HEK293 (cell line): ENCODE results near the gene RRP1B.

ENCODE experiments used
- CTCF ChIA-PET: fragments of 350-600 bp; formaldehyde crosslinking; extraction: SDS; loops from one replicate; lab custom pipeline; 2021; ENCODE audit warnings: antibody characterized with exemption; lab: Yijun Ruan, JAX
- POLR2A ChIA-PET: fragments of 300-600 bp; formaldehyde crosslinking; extraction: SDS; loops from one replicate; lab custom pipeline; 2020; ENCODE audit warnings: antibody characterized with exemption, inconsistent platforms; lab: Yijun Ruan, JAX
- H3K27ac ChIP-seq: fragments of 200-500 bp; sonication (Bioruptor generic); 2 replicates; pipeline ENCODE4 v1.5.1; 2014; ENCODE audit warnings: low read depth, low read length, control low read depth, inconsistent platforms; ENCODE audit errors: extremely low read depth
- H3K36me3 ChIP-seq, 2 experiments: fragments of 200-500 bp in 1 of 2; sonication (Bioruptor generic) in 1 of 2; 1 replicate in 1 of 2; 2 replicates in 1 of 2; pipeline ENCODE4 v1.5.1; 2014 to 2017; ENCODE audit warnings: inconsistent platforms in 2 of 2, low read length in 2 of 2; ENCODE audit not compliant: control insufficient read depth in 2 of 2, insufficient read depth in 1 of 2
- H3K4me1 ChIP-seq: fragments of 200-500 bp; sonication (Bioruptor generic); 2 replicates; pipeline ENCODE4 v1.5.1; 2014; ENCODE audit warnings: mild to moderate bottlenecking, low read length, inconsistent platforms; ENCODE audit not compliant: control insufficient read depth, insufficient read depth
- H3K4me3 ChIP-seq: 2 replicates; pipeline ENCODE4 v1.5.1; 2011; ENCODE audit warnings: low read depth, mild to moderate bottlenecking, control low read depth, low read length, moderate library complexity
- H3K9me3 ChIP-seq: fragments of 200-500 bp; sonication (Bioruptor generic); 2 replicates; pipeline ENCODE4 v1.5.1; 2014; ENCODE audit warnings: low read depth, low read length, inconsistent platforms; ENCODE audit not compliant: control insufficient read depth, insufficient read depth
- EGR2 ChIP-seq: fragments of 450-650 bp; formaldehyde crosslinking; IDR thresholded peaks from 2 replicates; pipeline ENCODE4 v1.5.1; 2016; ENCODE audit warnings: low read depth, missing biosample characterization, missing genetic modification characterization
- KLF1 ChIP-seq: fragments of 450-650 bp; formaldehyde crosslinking; IDR thresholded peaks from 2 replicates; pipeline ENCODE4 v1.5.1; 2016; ENCODE audit warnings: missing biosample characterization, missing genetic modification characterization
- SP2 ChIP-seq: fragments of 450-650 bp; formaldehyde crosslinking; IDR thresholded peaks from 2 replicates; pipeline ENCODE4 v1.5.1; 2016; ENCODE audit warnings: missing biosample characterization, missing genetic modification characterization
- TRIM28 ChIP-seq: IDR thresholded peaks from 2 replicates; pipeline ENCODE4 v1.6.1; 2011; ENCODE audit warnings: low read length, control low read depth, borderline replicate concordance
- ZBTB7A ChIP-seq: fragments of 450-650 bp; formaldehyde crosslinking; IDR thresholded peaks from 2 replicates; pipeline ENCODE4 v1.5.1; 2016; ENCODE audit warnings: low read depth, missing biosample characterization, missing genetic modification characterization
- ZNF121 ChIP-seq: fragments of 450-650 bp; formaldehyde crosslinking; IDR thresholded peaks from 2 replicates; pipeline ENCODE4 v1.5.1; 2016; ENCODE audit warnings: missing biosample characterization, missing genetic modification characterization
- ZNF155 ChIP-seq: fragments of 450-650 bp; formaldehyde crosslinking; IDR thresholded peaks from 2 replicates; pipeline ENCODE4 v1.5.1; 2016; ENCODE audit warnings: missing biosample characterization, missing genetic modification characterization
- ZNF16 ChIP-seq: fragments of 450-650 bp; formaldehyde crosslinking; IDR thresholded peaks from 2 replicates; pipeline ENCODE4 v1.5.1; 2016; ENCODE audit warnings: low read depth, missing biosample characterization, missing genetic modification characterization
- ZNF202 ChIP-seq: fragments of 450-650 bp; formaldehyde crosslinking; IDR thresholded peaks from 2 replicates; pipeline ENCODE4 v1.5.1; 2016; ENCODE audit warnings: missing biosample characterization, missing genetic modification characterization, borderline replicate concordance
- ZNF391 ChIP-seq: fragments of 450-650 bp; formaldehyde crosslinking; IDR thresholded peaks from 2 replicates; pipeline ENCODE4 v1.5.1; 2016; ENCODE audit warnings: low read depth, missing biosample characterization, missing genetic modification characterization, borderline replicate concordance
- ZNF585B ChIP-seq: fragments of 450-650 bp; formaldehyde crosslinking; IDR thresholded peaks from 2 replicates; pipeline ENCODE4 v1.5.1; 2016; ENCODE audit warnings: missing biosample characterization, missing genetic modification characterization
- ZNF621 ChIP-seq: fragments of 450-650 bp; formaldehyde crosslinking; IDR thresholded peaks from 2 replicates; pipeline ENCODE4 v1.5.1; 2017; ENCODE audit warnings: missing biosample characterization, missing genetic modification characterization
- ZNF670 ChIP-seq: fragments of 450-650 bp; formaldehyde crosslinking; IDR thresholded peaks from 2 replicates; pipeline ENCODE4 v1.5.1; 2016; ENCODE audit warnings: missing biosample characterization, missing genetic modification characterization, low read depth
- ZNF747 ChIP-seq: fragments of 450-650 bp; formaldehyde crosslinking; IDR thresholded peaks from 2 replicates; pipeline ENCODE4 v1.5.1; 2016; ENCODE audit warnings: missing biosample characterization, missing genetic modification characterization
- TF ChIP-seq, protein P1 (sequence below): fragments of 450-650 bp; formaldehyde crosslinking; IDR thresholded peaks from 2 replicates; pipeline ENCODE4 v1.5.1; 2016; ENCODE audit warnings: missing biosample characterization, missing genetic modification characterization
- TF ChIP-seq, protein P2 (sequence below): fragments of 450-650 bp; IDR thresholded peaks from 2 replicates; pipeline ENCODE4 v1.5.1; 2018; ENCODE audit warnings: missing biosample characterization, mild to moderate bottlenecking, missing genetic modification characterization

Gene RRP1B

DNA sequence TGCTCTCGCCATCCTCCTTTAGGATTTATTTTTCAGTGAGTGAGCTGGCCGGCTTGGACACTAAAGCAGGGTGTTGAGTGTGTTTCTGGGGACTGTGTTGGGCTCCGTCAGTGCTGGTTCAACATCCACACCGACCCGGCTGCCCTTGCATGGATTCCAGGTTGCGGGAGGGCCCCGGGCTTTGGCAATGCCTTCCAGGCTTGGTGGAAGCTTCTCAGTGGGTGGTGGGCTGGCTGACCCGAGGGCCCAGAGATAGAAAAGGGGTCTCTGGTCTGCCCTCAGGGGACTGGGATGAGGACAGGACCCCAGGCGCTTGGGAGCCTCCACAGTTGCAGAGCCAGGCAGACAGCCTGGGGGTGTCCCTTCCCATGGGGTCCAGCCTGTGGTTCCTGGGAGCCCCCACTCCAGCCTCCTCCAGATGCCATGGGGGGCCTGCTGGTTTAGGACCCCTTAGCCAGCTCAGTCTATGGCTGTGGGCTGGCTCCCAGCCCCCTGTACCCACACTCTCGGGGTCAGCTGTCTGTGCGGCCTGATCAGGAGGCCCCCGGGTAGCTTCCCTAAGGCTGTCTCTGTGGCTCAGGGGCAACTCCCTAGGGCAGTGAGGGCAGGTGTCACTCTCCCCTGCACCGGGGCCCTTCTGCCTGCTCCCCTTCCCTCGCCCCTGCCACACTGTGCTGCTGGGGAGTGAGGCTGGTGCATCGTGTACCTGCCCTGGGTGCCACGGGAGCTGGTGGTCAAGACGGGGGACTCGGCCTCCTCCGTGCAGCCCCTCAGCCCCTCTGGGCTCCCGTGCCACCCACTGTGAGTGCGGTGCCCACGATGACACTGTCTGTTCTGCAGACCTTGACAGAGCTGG, 76.1 kb downstream of the RRP1B start:
- Histone ChIP-seq H3K4me1 (no peaks in the 10 kb centered on the region), H3K36me3 (peaks cover 0 to 36% of the 10 kb centered on the region in 2 experiments; a peak in 2 of 3 replicates), H3K9me3 (no peaks in the 10 kb centered on the region), H3K4me3 (no peak overlapping the region), H3K27ac (no peak overlapping the region)
- POLR2A ChIA-PET: interaction anchor here (0.6 kb wide), 1 partner anchor 1675 kb away, joined by 3 read pairs; no protein-coding TSS in a partner anchor
- TF ChIP-seq TRIM28: no peak
- no peak for TF ChIP-seq ZNF121 (tag by site-specific recombination)
- no peak for TF ChIP-seq ZNF621 (tag by site-specific recombination)
- TF ChIP-seq ZNF16 (tag by site-specific recombination): no peak
- TF ChIP-seq ZNF391: no peak
- no peak for TF ChIP-seq ZNF670 (tag by site-specific recombination)
- no peak for TF ChIP-seq ZNF585B
- TF ChIP-seq SP2 (tag by site-specific recombination): no peak
- TF ChIP-seq, protein P1, sequence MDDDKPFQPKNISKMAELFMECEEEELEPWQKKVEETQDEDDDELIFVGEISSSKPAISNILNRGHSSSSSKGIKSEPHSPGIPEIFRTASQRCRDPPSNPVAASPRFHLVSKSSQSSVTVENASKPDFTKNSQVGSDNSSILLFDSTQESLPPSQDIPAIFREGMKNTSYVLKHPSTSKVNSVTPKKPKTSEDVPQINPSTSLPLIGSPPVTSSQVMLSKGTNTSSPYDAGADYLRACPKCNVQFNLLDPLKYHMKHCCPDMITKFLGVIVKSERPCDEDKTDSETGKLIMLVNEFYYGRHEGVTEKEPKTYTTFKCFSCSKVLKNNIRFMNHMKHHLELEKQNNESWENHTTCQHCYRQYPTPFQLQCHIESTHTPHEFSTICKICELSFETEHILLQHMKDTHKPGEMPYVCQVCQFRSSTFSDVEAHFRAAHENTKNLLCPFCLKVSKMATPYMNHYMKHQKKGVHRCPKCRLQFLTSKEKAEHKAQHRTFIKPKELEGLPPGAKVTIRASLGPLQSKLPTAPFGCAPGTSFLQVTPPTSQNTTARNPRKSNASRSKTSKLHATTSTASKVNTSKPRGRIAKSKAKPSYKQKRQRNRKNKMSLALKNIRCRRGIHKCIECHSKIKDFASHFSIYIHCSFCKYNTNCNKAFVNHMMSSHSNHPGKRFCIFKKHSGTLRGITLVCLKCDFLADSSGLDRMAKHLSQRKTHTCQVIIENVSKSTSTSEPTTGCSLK (tag by site-specific recombination): no peak
- no peak for TF ChIP-seq KLF1
- no peak for TF ChIP-seq ZNF747 (tag by site-specific recombination)
- no peak for TF ChIP-seq ZBTB7A
- no peak for TF ChIP-seq ZNF202 (tag by site-specific recombination)
- CTCF ChIA-PET: interaction anchor here (0.6 kb wide), 1 partner anchor 275 kb away, joined by 3 read pairs; no protein-coding TSS in a partner anchor

DNA sequence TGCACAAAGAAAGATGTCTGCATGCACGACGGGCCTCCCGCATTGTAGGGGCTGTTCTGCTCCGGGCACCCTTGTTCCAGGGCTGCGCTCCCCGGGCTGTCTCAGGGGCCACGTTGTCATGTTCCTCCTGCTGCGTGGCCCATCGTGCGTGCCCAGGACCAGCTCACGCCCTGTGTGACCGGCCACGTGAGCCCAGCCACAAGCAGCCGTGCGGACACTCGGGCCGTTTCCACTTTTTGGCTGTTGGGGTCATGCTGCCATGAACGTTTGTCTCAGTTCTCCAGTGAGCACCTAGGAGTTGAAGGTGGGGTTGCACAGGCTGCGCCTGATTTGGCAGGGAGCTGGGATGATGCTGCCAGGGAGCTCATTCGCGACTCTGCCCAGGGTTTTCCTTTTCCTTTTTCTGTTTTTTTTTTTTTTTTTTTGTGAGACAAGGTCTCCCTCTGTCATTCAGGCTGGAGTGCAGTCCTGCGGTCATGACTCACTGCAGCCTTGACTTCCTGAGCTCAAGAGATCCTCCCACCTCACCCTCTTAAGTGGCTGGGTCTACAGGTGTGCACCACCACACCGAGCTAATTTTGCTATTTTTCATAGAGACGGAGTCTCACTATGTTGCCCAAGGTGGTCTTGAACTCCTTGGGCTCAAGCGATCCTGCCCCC, 77.0 kb downstream of the RRP1B start:
- ChIA-PET CTCF (interaction anchor here (1.7 kb wide), 1 partner anchor 8 kb away, joined by 4 read pairs; no protein-coding TSS in a partner anchor), POLR2A (interaction anchor here (0.6 to 0.8 kb wide), 3 partner anchors 11 to 1674 kb away, joined by 3 to 5 read pairs (median 3); no protein-coding TSS in a partner anchor)
- no peaks in the 10 kb centered on the region for H3K4me1 ChIP-seq
- H3K36me3 ChIP-seq: peaks cover 0 to 32% of the 10 kb centered on the region in 2 experiments; a peak in 2 of 3 replicates
- TF ChIP-seq, protein P2, sequence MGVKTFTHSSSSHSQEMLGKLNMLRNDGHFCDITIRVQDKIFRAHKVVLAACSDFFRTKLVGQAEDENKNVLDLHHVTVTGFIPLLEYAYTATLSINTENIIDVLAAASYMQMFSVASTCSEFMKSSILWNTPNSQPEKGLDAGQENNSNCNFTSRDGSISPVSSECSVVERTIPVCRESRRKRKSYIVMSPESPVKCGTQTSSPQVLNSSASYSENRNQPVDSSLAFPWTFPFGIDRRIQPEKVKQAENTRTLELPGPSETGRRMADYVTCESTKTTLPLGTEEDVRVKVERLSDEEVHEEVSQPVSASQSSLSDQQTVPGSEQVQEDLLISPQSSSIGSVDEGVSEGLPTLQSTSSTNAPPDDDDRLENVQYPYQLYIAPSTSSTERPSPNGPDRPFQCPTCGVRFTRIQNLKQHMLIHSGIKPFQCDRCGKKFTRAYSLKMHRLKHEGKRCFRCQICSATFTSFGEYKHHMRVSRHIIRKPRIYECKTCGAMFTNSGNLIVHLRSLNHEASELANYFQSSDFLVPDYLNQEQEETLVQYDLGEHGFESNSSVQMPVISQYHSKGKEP (tag by site-specific recombination): no peak
- TF ChIP-seq EGR2 (tag by site-specific recombination) (no peak), ZNF155 (tag by site-specific recombination) (no peak)
- H3K27ac ChIP-seq: no peak overlapping the region
- H3K9me3 ChIP-seq: no peaks in the 10 kb centered on the region
- H3K4me3 ChIP-seq: no peak overlapping the region
